Measurements from ENCODE around the gene TIPRL.

DNA sequence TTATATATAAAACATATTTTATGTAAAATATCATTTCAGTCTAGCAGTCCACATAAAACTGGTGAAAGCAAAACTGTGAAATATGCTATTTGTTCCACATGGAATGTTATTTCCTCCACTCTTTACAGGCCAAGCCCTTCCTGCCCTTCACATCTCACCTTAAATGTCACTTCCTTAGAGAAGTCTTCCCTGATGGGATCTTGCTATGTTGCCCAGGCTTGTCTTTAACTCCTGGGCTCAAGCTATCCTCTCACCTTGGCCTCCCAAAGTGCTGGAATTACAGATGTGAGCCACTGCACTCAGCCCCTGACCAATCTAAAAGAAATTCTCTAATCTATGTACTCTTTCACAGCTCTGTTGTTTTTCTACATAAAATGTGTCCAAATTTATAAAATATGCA, 39.7 kb upstream of the TIPRL start:
- TF ChIP-seq POLR2A (IDR thresholded peaks at IDR 0.05): no peak
- TF ChIP-seq, protein P1, sequence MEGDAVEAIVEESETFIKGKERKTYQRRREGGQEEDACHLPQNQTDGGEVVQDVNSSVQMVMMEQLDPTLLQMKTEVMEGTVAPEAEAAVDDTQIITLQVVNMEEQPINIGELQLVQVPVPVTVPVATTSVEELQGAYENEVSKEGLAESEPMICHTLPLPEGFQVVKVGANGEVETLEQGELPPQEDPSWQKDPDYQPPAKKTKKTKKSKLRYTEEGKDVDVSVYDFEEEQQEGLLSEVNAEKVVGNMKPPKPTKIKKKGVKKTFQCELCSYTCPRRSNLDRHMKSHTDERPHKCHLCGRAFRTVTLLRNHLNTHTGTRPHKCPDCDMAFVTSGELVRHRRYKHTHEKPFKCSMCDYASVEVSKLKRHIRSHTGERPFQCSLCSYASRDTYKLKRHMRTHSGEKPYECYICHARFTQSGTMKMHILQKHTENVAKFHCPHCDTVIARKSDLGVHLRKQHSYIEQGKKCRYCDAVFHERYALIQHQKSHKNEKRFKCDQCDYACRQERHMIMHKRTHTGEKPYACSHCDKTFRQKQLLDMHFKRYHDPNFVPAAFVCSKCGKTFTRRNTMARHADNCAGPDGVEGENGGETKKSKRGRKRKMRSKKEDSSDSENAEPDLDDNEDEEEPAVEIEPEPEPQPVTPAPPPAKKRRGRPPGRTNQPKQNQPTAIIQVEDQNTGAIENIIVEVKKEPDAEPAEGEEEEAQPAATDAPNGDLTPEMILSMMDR (IDR thresholded peaks at IDR 0.05): no peak
